GM20431 (cell line): Measurements from ENCODE around the gene TMEM218.

Experiments used
- in situ Hi-C: fragments of 300-500 bp; cut with MseI, MboI; formaldehyde crosslinking; loops from one replicate; pipeline ENCODE4 v1.15.0; 2020; ENCODE audit warnings: low sequenced_read_pairs; ENCODE audit not compliant: unreplicated experiment

The TMEM218 gene

GRCh38 chr11:125132596-125132995 is 21.2 kb upstream of the TMEM218 start:
- in situ Hi-C loops = loop anchor here (10.0 kb wide), 1 partner anchor 158 kb away; no protein-coding TSS in a partner anchor

GRCh38 chr11:125132071-125132470 is 20.6 kb upstream of the TMEM218 start:
- in situ Hi-C loops = loop anchor here (10.0 kb wide), 1 partner anchor 157 kb away; no protein-coding TSS in a partner anchor

- in situ Hi-C loops = no loop called here
These were observed 18.0 kb upstream of the TMEM218 start for GRCh38 chr11:125129316-125129993.

- in situ Hi-C loops = no loop called here
These were observed 17.0 kb upstream of the TMEM218 start for GRCh38 chr11:125128450-125128849.

- in situ Hi-C loops = no loop called here
These were observed 13.2 kb upstream of the TMEM218 start for GRCh38 chr11:125124618-125124992.

GRCh38 chr11:125123947-125124617 is 12.7 kb upstream of the TMEM218 start:
- in situ Hi-C loops = no loop called here

- in situ Hi-C loops = no loop called here
These were observed 11.9 kb upstream of the TMEM218 start for GRCh38 chr11:125123194-125123946.

- in situ Hi-C loops = no loop called here
These were observed 6.0 kb upstream of the TMEM218 start for GRCh38 chr11:125117429-125117828.

- in situ Hi-C loops = no loop called here
These were observed 3.1 kb upstream of the TMEM218 start for GRCh38 chr11:125114518-125114917.

- in situ Hi-C loops = no loop called here
These were observed 780 bp upstream of the TMEM218 start for GRCh38 chr11:125112208-125112604.

- in situ Hi-C loops = no loop called here
These were observed 454 bp downstream of the TMEM218 start for GRCh38 chr11:125111001-125111342.

GRCh38 chr11:125110506-125110905 is 920 bp downstream of the TMEM218 start:
- in situ Hi-C loops = no loop called here

- in situ Hi-C loops = no loop called here
These were observed 3.0 kb downstream of the TMEM218 start for GRCh38 chr11:125108469-125108868.

- in situ Hi-C loops = no loop called here
These were observed 5.5 kb downstream of the TMEM218 start for GRCh38 chr11:125105926-125106325.

GRCh38 chr11:125102510-125102909 is 8.9 kb downstream of the TMEM218 start:
- in situ Hi-C loops = no loop called here

- in situ Hi-C loops = no loop called here
These were observed 9.4 kb downstream of the TMEM218 start for GRCh38 chr11:125102025-125102424.

- in situ Hi-C loops = no loop called here
These were observed 9.8 kb downstream of the TMEM218 start for GRCh38 chr11:125101596-125101995.

- in situ Hi-C loops = no loop called here
These were observed 11.3 kb downstream of the TMEM218 start for GRCh38 chr11:125100136-125100535.

- in situ Hi-C loops = no loop called here
These were observed 16.7 kb downstream of the TMEM218 start for GRCh38 chr11:125094731-125095130.

GRCh38 chr11:125093502-125093901 is 17.9 kb downstream of the TMEM218 start:
- in situ Hi-C loops = no loop called here

GRCh38 chr11:125092669-125093068 is 18.8 kb downstream of the TMEM218 start:
- in situ Hi-C loops = no loop called here
